Upper lobe of right lung (tissue), 1 donor: ENCODE data around the gene RNASE3. TPM values are rescaled to one million over a fixed set of nuclear protein-coding genes. Genes with fewer than 3 reads are reported as not detected.

Experiments used
- ATAC-seq: fragments of 200-7000 bp; cut with Tn5 transposase; one replicate; pipeline ENCODE4 v1.9.1; 2020; ENCODE audit warnings: mild to moderate bottlenecking, moderate library complexity
- DNase-seq: peaks from one replicate; pipeline ENCODE4 v3.0.0-alpha.2; 2020
- H3K27ac ChIP-seq: fragments of 200-600 bp; one replicate; pipeline ENCODE4 v1.8.0; 2022
- H3K27me3 ChIP-seq: fragments of 200-600 bp; one replicate; pipeline ENCODE4 v1.8.0; 2022; ENCODE audit warnings: mild to moderate bottlenecking
- H3K36me3 ChIP-seq: fragments of 200-600 bp; one replicate; pipeline ENCODE4 v1.8.0; 2022
- H3K4me1 ChIP-seq: fragments of 200-600 bp; one replicate; pipeline ENCODE4 v1.8.0; 2022
- H3K4me3 ChIP-seq: fragments of 200-600 bp; one replicate; pipeline ENCODE4 v1.8.0; 2022; ENCODE audit warnings: mild to moderate bottlenecking
- H3K9me3 ChIP-seq: fragments of 200-600 bp; one replicate; pipeline ENCODE4 v1.8.0; 2022
- intact Hi-C: fragments of 100-400 bp; cut with DNase I; formaldehyde crosslinking; loops from one replicate; pipeline ENCODE4 v1.11.0; 2022
- total RNA-seq: library from RNA; stranded (reverse); fragmentation: NEBNext Ultra II Directional; extraction: Animal tissue kit (Norgen Biotek cat#: 25700); gene quantifications from one replicate; pipeline ENCODE4 v1.2.1, GENCODE V29; 2021
- TF ChIP-seq, protein P1 (sequence below): fragments of 200-600 bp; IDR thresholded peaks from one replicate; pipeline ENCODE4 v1.8.0; 2022; ENCODE audit warnings: antibody characterized with exemption
- donor health status: DM: no; HTN: yes; CAD: no; lungs with severe emphysema.

Gene RNASE3
- total RNA-seq, 1 donor from 2014 or later, result not detected

DNA sequence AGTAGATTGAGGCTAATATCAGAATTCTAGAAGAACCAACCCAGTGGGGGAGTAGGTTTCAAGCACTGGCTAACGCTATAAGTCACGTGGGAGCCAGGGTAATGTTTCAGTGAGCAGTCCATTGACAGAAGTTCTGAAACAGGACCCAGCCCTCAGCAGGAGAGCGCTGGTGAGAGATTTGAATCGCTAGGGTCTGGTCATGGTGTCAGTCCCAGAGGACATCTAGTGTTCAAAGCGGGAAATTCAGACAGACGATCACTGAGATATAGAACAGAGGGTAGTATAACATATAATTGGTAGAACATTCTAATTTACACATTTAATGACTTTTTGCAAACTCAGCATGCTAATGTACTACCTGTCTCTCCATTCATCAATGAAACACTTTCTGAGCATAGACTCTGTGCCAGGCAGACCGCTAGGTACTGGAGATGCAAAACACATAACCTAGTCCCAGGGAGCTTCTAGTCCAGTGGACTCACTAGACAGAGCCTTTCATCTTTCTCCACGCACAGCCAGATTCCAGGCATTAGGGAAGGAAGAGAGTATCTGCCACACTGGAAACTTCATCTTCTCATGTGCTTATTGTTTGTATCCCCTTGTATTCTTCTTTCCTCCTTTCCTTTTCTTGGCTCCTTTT is 35.4 kb upstream of the RNASE3 start:
- intact Hi-C loops, result loop anchor here (5.0 to 10.0 kb wide), 2 partner anchors 109 to 158 kb away; no protein-coding TSS in a partner anchor
- DNase-seq, result no peak
- TF ChIP-seq, protein P1, sequence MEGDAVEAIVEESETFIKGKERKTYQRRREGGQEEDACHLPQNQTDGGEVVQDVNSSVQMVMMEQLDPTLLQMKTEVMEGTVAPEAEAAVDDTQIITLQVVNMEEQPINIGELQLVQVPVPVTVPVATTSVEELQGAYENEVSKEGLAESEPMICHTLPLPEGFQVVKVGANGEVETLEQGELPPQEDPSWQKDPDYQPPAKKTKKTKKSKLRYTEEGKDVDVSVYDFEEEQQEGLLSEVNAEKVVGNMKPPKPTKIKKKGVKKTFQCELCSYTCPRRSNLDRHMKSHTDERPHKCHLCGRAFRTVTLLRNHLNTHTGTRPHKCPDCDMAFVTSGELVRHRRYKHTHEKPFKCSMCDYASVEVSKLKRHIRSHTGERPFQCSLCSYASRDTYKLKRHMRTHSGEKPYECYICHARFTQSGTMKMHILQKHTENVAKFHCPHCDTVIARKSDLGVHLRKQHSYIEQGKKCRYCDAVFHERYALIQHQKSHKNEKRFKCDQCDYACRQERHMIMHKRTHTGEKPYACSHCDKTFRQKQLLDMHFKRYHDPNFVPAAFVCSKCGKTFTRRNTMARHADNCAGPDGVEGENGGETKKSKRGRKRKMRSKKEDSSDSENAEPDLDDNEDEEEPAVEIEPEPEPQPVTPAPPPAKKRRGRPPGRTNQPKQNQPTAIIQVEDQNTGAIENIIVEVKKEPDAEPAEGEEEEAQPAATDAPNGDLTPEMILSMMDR, result peak; percentile 79
- no peaks in the 10 kb centered on the region for H3K27me3 ChIP-seq
- no peaks in the 10 kb centered on the region for H3K9me3 ChIP-seq
- no peak overlapping the region for H3K4me3 ChIP-seq
- H3K36me3 ChIP-seq, result no peaks in the 10 kb centered on the region
- H3K27ac ChIP-seq, result no peak overlapping the region
- ATAC-seq, result peak; percentile 98
- peaks cover 3% of the 10 kb centered on the region for H3K4me1 ChIP-seq

DNA sequence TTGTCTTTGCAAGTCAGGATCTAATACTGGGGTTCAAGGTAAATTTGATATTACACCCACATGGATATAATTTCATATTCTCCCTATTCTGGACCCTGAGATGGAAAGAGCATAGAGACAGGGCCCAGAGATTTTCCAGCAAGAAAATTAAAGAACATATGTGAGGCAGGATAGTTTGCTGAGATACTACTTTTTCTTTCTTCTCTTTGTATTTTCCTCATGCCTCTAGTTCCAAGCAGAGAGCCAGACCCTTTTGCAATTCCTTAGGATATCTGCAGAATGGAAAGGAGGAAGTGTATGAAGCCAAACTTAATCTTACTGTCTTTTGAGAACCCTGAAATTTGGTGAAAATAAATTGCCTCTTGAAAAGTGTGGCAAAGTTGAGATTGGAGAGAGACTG is 34.0 kb upstream of the RNASE3 start:
- DNase-seq (no peak), ATAC-seq (no peak)
- TF ChIP-seq, protein P1, result no peak
- Histone ChIP-seq H3K9me3 (no peaks in the 10 kb centered on the region), H3K4me3 (no peak overlapping the region), H3K36me3 (no peaks in the 10 kb centered on the region), H3K27ac (no peak overlapping the region), H3K4me1 (peaks cover 3% of the 10 kb centered on the region), H3K27me3 (no peaks in the 10 kb centered on the region)
- intact Hi-C loops, result loop anchor here (5.0 to 10.0 kb wide), 2 partner anchors 108 to 160 kb away; no protein-coding TSS in a partner anchor

DNA sequence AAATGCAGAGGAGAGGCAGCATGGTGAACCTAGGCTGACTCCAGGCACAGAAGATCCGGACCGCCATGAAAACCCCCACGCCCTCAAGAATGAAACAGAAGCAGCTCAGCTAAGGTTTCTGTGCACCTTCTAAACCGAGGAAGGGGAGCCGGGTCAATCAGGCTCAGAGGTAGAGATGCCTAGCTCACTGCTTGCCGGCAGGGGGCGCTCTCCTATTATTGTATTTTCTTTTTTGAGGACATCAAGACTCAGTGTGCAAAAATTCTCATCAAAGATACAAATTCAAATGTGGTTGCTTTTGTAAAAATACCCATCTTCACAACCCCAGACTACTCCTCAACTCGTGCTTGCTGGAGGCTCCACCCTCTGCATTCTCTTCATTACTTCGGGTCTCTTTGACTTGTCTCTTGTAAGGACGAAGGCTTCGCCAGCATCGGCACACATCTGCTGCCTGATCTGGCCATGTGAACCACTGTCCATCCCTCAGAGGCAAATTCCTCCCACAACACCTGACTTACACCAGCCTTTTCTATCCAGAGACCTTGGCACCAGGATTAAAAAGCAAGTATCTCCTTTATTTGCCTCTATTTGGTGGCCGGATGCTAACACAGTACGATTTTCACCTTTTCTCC is 33.4 kb upstream of the RNASE3 start:
- ATAC-seq (peak; percentile 81), DNase-seq (peak; percentile 77)
- Histone ChIP-seq H3K36me3 (no peaks in the 10 kb centered on the region), H3K9me3 (no peaks in the 10 kb centered on the region), H3K27ac (no peak overlapping the region), H3K4me3 (no peak overlapping the region), H3K27me3 (no peaks in the 10 kb centered on the region), H3K4me1 (peaks cover 3% of the 10 kb centered on the region)
- intact Hi-C loops, result loop anchor here (5.0 to 10.0 kb wide), 2 partner anchors 107 to 160 kb away; no protein-coding TSS in a partner anchor
- TF ChIP-seq, protein P1, result peak; percentile 96

DNA sequence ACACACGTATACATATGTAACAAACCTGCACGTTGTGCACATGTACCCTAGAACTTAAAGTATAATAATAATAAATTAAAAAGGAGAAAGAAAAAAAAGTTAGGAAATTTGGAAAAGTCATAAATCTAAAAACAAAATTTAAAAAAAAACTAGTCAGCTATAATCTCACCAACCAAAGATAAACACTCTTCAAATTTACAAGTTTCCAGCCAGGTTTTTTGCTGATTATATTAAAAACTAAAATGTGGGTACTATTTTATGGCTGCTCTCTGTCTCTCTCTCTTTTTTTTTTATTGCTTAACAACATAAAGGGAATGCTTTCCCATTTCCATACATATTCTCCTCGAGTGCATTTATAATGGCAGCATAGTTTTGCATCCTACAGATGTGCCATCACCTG is 25.0 kb upstream of the RNASE3 start:
- no peaks in the 10 kb centered on the region for H3K27me3 ChIP-seq
- H3K27ac ChIP-seq, result no peak overlapping the region
- DNase-seq (no peak), ATAC-seq (no peak)
- no peaks in the 10 kb centered on the region for H3K4me1 ChIP-seq
- TF ChIP-seq, protein P1, result no peak
- intact Hi-C loops, result no loop called here
- H3K4me3 ChIP-seq, result no peak overlapping the region
- H3K9me3 ChIP-seq, result no peaks in the 10 kb centered on the region
- no peaks in the 10 kb centered on the region for H3K36me3 ChIP-seq

- Histone ChIP-seq H3K9me3 (no peaks in the 10 kb centered on the region), H3K4me3 (no peak overlapping the region), H3K27me3 (no peaks in the 10 kb centered on the region), H3K4me1 (no peaks in the 10 kb centered on the region), H3K36me3 (no peaks in the 10 kb centered on the region), H3K27ac (no peak overlapping the region)
- peak; percentile 36 for ATAC-seq
- intact Hi-C loops, result no loop called here
- TF ChIP-seq, protein P1, result peak; percentile 44
- DNase-seq, result no peak
These were observed 24.2 kb upstream of the RNASE3 start for GRCh38 chr14:20866963-20867362.
